ENCODE measurements around the gene TNFAIP1.

The TNFAIP1 gene

GRCh38 chr17:28390563-28390962 is 55.0 kb downstream of the TNFAIP1 start:
- ATAC-seq = no peak
- Mint-ChIP-seq H3K4me3 (no peak overlapping the region), H3K4me1 (peaks cover 9% of the 10 kb centered on the region), H3K36me3 (peaks cover 93% of the 10 kb centered on the region), H3K9me3 (no peaks in the 10 kb centered on the region), H3K27ac (no peak overlapping the region)
- no peak for DNase-seq (ENCODE audit: low spot score in 2 of 2)

- DNase-seq (ENCODE audit: low spot score in 2 of 2) (no peak), ATAC-seq (no peak)
- H3K4me3 Mint-ChIP-seq = no peak overlapping the region
- no peak overlapping the region for H3K27ac Mint-ChIP-seq
- peaks cover 90% of the 10 kb centered on the region for H3K36me3 Mint-ChIP-seq
- peaks cover 7% of the 10 kb centered on the region for H3K4me1 Mint-ChIP-seq
- no peaks in the 10 kb centered on the region for H3K9me3 Mint-ChIP-seq
Observed at GRCh38 chr17:28390984-28391383, 55.4 kb downstream of the TNFAIP1 start.

GRCh38 chr17:28391401-28391800 is 55.8 kb downstream of the TNFAIP1 start:
- H3K4me1 Mint-ChIP-seq = peaks cover 7% of the 10 kb centered on the region
- H3K27ac Mint-ChIP-seq = no peak overlapping the region
- no peak for DNase-seq (ENCODE audit: low spot score in 2 of 2)
- no peak for ATAC-seq
- H3K9me3 Mint-ChIP-seq = no peaks in the 10 kb centered on the region
- no peak overlapping the region for H3K4me3 Mint-ChIP-seq
- H3K36me3 Mint-ChIP-seq = peaks cover 86% of the 10 kb centered on the region

- DNase-seq (ENCODE audit: low spot score in 2 of 2) = no peak
- H3K36me3 Mint-ChIP-seq = peaks cover 75% of the 10 kb centered on the region
- no peak overlapping the region for H3K27ac Mint-ChIP-seq
- no peak overlapping the region for H3K4me3 Mint-ChIP-seq
- H3K9me3 Mint-ChIP-seq = no peaks in the 10 kb centered on the region
- H3K4me1 Mint-ChIP-seq = peaks cover 5% of the 10 kb centered on the region
- ATAC-seq = no peak
Observed at GRCh38 chr17:28392491-28392890, 56.9 kb downstream of the TNFAIP1 start.

- no peak overlapping the region for H3K4me3 Mint-ChIP-seq
- H3K27ac Mint-ChIP-seq = no peak overlapping the region
- peaks cover 56% of the 10 kb centered on the region for H3K36me3 Mint-ChIP-seq
- DNase-seq (ENCODE audit: low spot score in 2 of 2) (no peak), ATAC-seq (no peak)
- H3K9me3 Mint-ChIP-seq = no peaks in the 10 kb centered on the region
- H3K4me1 Mint-ChIP-seq = no peaks in the 10 kb centered on the region
Observed at GRCh38 chr17:28394337-28395116, 59.0 kb downstream of the TNFAIP1 start.

GRCh38 chr17:28395426-28395825 is 59.9 kb downstream of the TNFAIP1 start:
- H3K27ac Mint-ChIP-seq = no peak overlapping the region
- H3K9me3 Mint-ChIP-seq = no peaks in the 10 kb centered on the region
- ATAC-seq = no peak
- no peak for DNase-seq (ENCODE audit: low spot score in 2 of 2)
- peaks cover 47% of the 10 kb centered on the region for H3K36me3 Mint-ChIP-seq
- H3K4me1 Mint-ChIP-seq = no peaks in the 10 kb centered on the region
- no peak overlapping the region for H3K4me3 Mint-ChIP-seq

- Mint-ChIP-seq H3K4me1 (no peaks in the 10 kb centered on the region), H3K36me3 (peaks cover 41% of the 10 kb centered on the region), H3K9me3 (no peaks in the 10 kb centered on the region), H3K27ac (no peak overlapping the region), H3K4me3 (no peak overlapping the region)
- DNase-seq (ENCODE audit: low spot score in 2 of 2) (no peak), ATAC-seq (no peak)
Observed at GRCh38 chr17:28395968-28396367, 60.4 kb downstream of the TNFAIP1 start.

Measured in stimulated activated effector memory CD8-positive, alpha-beta T cell treated with anti-CD3 and anti-CD28 coated beads, Interleukin-12 subunit alpha, Interleukin-12 subunit beta, amount 100 ng/mL, for 72 hours (primary cell).